ENCODE results near the gene AKNA.

Gene AKNA

DNA sequence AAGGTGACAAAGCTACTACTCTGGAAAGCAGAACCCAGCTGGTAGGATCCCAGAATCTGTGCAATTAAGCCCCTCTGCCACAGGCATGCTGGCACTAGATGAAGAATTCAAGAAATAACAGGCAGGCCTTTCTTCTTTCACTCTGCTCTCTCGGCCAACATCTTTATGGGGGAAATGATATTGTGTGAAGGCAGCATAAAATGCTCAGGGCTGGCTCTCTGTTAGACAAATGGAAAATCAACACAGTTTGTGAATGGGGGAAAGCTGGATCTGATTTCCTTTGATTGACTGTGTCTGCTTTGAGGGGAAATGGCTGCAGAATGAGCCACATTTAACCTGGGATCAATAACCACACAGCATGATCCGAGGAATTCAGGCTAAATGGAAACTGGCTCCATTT is 29.1 kb upstream of the AKNA start:
- no peak for DNase-seq

DNA sequence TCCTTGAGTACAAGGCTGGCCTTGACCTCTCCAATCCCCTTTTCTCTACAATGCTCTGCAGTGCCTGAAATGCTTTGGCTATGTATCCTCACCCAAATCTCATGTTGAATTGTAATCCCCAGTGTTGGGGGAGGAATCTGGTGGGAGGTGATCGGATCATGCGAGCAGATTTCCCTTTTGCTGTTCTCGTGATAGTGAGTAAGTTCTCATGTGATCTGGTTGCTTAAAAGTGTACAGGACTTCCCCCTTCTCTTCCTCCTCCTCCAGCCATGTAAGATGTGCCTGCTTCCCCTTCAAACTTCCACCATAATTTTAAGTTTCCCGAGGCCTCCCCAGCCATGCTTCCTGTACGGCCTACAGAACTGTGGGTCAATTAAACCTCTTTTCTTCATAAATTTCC is 28.5 kb upstream of the AKNA start:
- DNase-seq: no peak

DNA sequence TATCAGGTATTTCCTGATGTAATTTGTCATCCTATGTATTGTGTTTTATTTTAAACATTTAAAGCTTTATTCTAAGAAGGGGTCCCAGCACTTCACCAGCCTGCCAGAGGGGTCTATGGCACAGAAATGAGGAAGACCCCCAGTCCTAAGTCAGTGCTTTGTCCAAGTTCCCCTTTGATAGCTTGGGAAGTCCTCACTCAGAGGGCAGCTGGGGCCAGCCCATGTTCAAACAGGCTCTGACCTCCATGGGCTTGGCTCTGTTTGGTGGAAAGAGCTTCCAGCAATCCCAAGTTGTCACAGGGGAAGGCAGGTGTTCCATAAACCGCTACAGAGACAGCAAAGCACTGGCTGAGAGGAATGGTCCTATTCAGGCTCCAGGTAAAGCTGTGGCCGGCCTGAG is 26.6 kb upstream of the AKNA start:
- no peak for DNase-seq

DNA sequence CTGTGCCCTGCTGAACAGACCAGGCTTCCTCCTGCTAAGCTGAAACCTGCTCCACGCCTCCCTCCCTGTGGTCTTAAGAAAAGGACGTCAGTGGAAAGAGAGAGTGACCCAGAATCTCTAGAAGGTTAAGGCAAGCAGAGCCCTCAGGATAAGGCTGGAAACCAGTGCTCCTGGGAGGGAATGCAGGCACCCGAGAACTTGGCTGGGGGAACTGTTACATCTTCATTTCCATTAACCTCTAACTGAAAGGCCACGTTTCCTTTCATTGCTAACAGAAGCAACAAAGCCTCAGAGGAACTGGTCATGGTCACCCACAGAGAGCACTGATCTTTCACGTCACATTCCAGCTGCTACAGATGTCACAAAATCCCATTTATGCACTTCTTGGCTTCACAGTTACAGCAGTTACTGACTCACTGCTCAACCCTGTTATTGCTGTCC is 26.1 kb upstream of the AKNA start:
- peak; percentile 85 for DNase-seq

DNA sequence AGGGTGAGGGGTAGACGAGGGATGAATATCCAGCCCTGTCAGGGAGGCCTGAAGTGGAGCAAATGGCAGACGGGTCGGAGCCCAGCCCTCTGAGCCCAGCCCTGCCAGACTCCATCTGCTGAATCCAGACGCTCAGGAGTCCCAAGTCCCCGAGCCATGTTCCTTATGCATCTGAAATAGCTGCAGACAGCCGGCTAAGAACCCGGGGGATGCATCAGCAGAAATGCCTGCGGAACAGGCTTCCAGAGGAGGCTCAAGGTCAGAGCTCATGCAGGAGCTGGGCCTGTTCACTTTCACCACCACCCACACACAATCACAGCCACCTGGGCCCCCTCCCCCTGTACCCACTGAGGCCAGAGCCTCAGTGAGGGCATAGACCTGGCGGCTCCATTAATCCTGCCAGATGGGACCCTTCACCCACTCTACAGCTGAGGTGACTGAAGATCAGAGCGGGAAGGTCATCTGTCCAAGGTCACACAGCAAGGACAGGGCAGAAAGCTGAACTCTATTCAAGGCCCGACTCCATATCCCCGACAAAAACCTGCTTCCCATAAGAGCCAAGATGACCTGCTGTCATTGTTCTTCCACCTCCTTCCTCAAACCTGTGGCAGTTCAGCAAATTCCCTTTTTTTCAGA is 24.4 kb upstream of the AKNA start:
- no peak for DNase-seq

DNA sequence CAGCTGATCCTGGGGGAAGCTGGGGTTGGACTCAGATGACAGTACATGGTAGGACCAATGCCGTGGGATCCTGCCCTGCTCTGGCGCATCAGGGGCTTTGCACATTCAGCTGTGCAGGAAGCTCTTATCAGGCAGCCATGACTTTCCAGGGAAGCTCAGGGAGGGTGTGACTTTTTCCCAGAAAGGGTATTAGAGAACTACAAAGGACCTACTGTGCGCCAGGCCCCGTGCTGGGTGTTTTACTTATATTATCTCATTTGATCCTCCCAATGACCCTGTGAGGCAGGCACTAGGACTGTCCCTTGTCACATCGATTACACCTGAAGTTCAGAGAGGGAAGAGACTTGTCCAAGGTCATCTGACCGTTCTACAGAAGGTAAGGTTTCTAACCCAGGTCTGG is 23.7 kb upstream of the AKNA start:
- no peak for DNase-seq

DNA sequence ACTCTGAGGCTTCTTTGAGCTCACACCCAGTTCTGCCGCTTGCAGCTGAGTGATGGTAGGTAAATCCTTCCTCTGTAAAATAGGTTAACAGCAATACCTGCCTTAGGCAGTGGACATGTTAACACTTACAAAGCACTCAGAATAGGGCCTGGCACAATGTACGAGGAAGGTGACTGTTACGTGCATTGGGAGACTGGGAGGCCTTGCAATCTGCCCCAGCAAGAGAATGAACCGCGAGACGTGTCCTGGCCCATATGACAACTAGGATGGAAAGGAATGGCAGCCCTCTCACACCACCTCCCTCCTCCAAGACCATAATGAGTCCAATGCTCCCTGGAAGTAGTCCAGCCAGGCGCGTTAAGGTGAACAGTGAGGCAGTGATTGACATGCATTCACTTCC is 23.1 kb upstream of the AKNA start:
- no peak for DNase-seq

DNA sequence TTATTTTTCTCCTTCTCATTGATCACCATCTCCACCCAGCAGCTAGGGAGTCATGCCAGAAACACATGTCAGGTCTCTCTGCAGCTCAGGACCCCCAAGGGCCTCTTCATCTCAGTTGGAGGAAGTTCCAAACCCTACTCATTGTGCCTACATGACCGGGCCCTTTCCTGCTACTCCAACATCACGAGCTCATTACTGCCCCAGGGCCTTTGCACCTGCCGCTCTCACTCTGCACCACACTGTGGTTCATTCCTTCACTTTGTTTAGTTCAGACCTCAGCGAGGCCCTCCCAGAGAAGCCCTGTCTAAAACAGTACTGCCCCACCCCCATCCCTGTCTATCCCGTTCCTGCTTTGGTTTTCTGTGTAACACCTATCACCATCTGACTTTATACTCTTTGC is 22.1 kb upstream of the AKNA start:
- DNase-seq: no peak

DNA sequence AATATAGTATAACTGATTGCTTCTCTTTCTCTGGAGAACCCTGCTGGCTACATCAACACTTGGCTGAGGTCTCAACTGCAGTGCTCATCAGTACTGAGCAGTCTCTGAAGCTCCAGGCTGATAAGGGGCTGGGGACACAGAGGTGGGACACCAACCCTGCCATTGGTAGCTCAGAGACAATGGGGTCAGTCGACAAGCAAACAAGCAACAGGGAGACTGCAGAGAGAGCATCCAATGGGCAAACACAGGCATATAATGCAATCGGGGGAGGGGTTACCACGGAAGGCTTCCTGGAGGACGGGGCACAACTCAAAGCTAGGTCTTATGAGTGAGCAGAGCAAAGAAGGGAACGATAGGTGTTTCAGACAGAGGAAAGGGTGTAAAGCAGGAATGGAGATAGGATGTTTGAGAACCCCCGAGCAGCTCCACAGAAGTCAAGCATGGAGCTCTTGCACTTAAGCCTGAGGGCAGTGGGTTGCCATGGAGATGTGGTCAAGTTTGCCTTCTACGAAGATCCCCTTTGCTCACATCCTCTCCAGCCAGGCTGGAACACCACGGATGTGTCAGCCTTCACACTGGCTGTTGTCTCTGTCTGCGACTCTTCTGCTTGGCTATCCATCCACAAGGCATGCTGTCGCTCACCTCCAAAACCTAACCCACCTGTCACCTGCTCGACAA is 21.5 kb upstream of the AKNA start:
- DNase-seq: peak; percentile 51

DNA sequence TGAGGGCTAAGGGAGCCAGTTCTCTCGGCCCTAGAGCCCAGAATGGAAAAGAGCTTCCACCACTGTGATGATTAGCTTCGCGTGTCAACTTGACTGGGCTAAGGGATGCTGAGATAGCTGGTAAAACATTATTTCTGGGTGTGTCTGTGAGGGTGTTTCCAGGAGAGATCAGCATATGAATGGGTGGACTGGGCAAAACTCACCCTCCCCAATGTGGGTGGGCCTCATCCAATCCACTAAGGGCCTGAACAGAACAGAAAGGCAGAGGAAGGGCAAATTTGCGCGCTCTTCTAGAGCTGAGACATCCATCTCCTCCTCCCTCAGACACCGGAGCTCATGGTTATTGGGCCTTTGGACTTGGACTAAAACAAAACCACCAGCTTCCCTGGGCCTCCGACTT is 20.9 kb upstream of the AKNA start:
- DNase-seq: no peak

DNA sequence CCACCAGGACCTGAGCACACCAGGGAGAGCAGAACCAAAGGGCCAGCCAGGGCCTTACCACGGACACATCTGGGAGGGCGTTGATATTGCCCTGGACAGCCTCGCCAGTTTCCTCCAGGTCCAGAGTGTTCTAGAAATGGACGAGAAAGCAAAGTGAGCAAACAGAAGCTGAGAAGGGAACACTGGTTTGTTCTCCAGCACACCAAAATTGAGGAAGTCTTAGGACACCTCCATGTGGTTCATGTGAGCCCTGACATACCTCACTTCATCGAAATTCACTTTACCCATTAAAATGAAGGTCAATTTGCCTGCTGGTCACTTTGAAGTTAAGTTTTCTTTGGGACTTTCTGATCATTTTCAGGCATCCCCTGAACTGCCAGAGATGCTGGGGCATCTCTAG is 20.1 kb upstream of the AKNA start:
- DNase-seq: no peak

DNA sequence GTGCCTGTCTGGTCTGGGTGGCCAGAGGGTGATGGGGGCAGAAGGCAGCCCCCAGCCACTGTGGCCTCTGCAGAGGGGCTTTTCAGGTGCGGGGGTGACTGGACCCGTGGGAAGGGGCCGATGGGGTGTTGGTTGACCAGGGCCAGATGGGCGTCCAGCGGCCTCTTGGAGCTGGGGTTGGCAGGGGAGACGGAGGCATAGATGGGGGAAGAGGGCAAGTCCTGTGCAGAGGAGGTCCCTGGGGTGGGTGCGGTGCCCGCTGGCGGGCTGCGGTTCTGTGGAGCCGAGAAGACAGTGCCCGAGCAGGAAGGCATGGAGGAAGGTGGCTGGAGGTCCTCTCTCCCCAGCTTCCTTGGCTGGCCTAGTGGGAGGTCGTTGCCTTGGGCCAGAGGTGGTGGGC is 18.7 kb upstream of the AKNA start:
- no peak for DNase-seq

DNA sequence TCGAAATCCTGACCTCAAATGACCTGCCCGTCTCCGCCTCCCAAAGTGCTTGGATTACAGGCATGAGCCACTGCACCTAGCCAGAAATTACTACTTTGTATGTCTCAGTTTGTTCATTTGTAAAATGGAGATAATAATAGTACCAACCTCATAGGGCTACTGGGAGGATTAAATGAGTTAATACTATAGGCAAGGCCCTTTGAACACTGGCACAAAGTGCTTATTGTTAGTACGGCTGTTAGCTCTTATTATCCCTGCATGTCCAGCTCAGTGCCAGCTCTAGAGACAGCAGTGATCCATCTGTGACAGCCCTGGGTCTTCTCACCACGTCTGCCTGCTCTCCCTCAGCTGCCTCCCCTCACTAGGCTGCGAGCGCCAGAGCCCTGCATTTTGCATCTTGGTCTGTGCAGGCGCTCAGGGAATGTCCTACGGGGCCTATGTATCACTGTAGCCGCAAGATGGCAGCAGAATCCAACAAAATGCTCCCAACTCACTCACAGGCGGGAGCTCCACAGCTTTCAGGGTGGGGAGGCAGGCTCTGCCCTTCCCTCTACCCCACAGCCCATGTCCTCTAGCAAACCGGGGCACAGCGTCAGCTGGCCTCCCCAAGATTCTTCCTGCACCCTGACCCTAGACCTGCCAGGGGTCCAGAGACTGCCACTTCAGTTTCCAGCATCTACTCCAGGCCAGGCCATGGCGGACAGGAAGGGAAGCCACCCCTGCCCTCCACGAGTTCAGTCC is 17.7 kb upstream of the AKNA start:
- DNase-seq: peak; percentile 83

DNA sequence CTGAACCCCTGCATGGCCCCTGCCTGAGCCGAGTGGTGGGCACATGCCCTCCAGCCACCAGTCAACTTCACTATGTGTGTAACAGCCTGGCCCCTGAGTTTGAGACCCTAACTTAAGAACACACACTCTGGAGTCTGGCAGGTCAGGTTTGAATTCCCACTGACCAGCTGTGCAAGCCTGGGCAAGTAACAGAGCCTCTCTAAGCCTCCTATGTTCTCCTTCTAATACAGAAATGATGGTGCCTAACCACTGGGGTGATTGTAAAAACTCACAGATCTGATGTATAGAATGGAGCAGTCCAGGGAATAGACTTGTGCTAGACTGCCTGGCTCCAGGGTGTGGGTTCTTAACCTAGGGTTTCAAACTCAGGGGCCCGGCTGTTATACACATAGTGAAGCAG is 16.7 kb upstream of the AKNA start:
- DNase-seq: no peak

DNA sequence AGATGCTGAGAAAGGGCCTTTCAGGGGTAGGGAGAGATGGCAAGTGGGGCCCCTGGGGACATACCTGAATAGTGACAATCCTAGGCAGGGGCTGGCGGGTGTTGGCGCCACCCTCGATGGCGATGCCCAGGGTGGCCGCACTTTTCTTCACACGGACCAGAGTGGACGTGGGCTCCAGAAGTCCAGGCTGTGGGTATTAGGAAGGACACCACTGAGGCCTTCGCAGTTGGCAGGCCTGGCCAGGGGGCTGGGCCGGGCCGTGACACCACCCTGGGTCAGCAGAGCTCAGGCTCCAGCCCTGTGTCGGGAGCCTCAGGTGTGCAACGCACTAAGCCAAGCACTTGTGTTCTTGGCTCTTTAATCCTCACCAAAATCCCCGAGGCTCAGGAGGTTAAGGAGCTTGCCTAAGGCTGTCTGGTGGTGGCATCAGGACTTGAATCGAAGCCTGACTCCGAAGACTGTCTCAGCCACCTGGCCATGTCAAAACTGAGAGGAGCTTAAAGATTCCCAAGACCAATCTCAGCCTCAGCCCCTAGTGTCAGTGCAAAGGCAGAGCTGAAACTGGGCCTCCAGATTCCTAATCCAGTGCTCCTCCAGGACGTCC is 15.5 kb upstream of the AKNA start:
- DNase-seq: no peak

DNA sequence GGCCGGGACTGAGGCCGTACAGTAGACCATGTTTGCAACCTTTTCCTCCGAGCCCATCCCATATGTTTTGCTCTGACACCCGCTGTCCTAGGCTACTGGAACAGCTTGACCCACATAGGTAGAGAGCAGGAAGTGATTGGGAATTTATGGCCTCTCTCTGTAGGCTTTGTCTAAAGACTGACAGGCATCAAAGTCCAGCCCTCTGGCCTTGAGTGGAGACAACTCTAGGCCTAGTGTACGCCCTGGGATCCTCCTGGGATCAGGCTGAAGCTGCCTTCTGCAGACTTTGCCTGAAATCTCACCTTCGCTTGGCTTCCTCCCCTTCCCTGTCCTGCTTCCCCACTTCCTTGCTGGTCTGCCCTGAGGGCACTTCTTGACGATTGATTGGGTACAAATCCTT is 13.6 kb upstream of the AKNA start:
- no peak for DNase-seq

DNA sequence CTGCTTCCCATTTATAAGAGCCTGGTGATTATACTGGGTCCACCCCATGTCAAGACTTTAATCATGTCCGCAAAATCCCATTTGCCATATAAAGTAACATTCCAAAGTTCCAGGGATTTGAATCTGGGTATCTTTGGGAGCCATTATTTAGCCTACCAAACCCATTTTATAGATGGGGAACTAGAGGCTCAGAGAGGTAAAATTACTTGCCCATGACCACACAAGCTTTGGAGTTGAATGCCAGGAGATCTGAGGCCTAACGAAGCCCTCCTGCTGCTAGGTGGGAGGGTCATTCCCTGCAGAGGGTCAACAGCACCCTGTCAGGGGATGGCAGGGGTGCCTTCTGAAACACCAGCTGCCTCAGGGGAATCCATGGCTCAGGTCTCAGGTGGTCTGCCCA is 13.0 kb upstream of the AKNA start:
- DNase-seq: no peak

DNA sequence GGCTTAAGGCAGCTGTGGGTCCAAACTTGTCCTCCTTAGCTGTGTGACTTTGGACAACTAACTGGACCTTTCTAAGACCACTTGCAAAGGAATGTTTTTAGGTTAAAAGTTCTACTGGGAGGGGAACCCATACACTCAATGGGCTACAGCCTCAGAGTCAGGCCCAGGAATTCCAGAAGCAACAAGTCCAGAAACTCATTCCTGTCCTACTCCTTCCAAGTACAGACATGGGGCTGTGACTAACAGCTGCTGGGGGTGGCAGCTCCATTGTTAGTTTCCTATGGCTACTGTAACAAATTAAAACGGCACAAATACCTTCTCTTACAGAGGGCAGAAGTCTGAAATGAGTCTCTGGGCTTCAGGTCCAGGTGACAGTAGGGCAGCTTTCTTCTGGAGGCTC is 12.4 kb upstream of the AKNA start:
- DNase-seq: no peak

DNA sequence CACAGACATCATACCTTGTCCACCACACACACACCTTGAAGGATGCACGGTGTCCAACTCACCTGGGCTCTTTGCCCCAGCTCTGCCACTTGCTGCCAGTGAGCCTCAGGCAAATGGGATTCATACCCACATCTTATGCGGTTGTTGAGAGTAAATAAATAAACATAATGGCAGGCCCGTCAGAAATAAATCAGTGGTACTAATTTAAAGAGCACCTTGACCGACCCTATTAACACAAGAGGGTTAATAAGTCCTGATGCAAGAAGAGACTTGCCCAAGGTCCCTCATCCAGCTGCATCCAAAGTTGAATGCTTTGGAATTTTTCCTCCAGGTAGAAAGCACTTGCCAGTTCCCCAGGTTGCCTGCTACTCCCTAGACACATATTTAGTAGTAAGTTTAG is 11.6 kb upstream of the AKNA start:
- DNase-seq: no peak

DNA sequence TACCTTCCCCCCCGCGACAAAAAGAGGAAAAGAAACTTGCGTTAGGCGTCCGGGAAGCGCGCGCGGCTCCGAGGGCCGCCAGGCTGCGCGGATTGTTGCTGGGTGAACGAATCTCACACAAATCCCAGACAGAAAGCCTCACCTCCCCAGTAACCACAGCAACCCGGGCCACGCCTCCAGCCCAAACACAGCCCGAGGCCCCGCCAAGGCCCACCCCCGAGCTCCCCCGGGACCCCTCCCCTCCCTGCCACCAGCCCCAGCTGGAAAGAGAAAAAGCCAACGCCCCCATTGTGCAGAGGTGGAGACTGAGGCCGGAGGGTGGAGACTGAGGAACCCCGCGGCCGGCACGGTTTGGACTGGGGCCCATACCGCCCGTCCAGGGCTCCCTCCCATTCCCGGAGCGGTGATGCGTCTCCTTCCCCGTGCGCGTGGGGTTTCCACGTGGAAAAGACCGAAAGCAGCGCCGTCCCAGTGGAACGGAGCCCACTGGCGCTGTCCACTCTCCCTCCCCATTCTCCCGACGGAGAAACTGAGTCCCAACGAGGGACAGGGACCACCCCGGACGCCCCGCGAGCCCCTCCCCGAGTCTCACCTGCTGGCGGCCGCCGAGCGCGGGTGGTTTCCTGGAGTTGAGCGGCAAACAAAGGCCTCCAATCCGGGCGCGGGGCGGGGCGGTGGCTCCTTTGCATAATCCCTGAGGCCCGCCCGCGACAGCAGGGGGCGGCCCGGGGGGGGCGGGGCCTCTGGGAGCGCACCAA is 10.2 kb upstream of the AKNA start:
- DNase-seq: peak; percentile 96

DNA sequence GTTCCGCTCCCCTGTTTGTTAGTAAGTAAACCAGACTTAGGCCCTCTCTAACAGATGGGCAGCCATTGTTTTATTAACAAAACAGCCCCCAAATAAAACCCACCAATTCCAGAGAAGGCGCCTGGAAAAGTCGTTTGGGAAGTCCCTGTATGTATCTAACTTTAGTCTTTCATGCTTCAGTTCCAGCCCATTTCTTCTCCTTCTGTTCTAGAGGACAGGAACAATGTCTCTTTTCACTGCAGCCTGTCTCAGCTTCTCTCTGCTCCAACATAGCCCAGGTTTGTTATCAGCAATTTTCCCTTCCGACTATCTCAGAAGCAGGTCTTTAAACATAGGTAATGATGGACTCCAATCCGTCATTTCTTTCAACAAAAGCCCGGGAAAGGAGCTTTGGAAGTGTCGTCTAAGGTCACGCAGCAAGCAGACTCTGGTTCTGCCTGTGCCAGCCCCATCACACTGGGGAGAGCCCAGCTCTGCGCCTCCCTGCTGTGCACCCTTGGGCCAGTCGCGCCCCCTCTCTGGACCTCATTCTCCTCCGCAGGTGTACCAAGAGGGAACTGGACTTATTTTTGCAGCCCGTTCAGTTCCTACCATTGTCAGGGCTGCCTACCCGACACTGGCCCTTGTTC is 9.6 kb upstream of the AKNA start:
- no peak for DNase-seq

DNA sequence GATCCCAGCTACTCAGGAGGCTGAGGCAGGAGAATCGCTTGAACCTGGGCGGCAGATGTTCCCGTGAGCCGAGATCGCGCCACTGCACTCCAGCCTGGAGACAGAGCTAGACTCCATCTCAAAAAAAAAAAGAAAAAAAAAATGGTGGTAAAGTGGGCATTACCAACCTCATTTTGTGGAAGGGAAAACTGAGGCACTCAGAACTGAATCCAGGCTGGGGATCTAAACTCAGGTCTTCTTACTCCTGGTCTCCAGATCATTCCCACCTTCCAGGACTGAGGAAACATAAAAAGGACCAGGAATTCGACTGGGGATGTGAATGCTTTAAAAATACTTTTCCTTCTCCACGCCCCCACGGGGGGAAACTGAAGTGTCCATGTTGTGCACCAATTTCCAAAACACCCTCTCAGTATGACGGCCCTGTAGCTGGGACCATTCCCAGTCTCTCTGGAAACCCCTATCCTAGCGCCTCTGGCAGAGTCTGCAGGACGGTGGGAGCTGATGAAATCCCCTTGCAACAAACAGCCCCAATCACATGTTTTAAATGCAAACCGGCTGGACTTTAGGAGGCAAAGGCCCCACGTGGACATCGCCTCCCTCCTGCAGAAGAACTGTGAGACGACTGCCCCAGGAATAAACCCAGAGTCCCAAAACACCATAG is 8.9 kb upstream of the AKNA start:
- peak; percentile 98 for DNase-seq

Measured in fibroblast of skin of scalp (primary cell).